IMR-90 (cell line): ENCODE results near the gene ANO4.

Experiments
- CEBPB ChIP-seq: IDR thresholded peaks from 2 replicates; pipeline ENCODE4 v1.6.1; 2012; ENCODE audit warnings: low read depth, low read length, improper control_type of control experiment
- CHD1 ChIP-seq: IDR thresholded peaks from 2 replicates; pipeline ENCODE4 v1.6.1; 2012; ENCODE audit warnings: low read depth, low read length, improper control_type of control experiment
- MAFK ChIP-seq: IDR thresholded peaks from 2 replicates; pipeline ENCODE4 v1.6.1; 2012; ENCODE audit warnings: low read depth, low read length, improper control_type of control experiment
- MAZ ChIP-seq: IDR thresholded peaks from 2 replicates; pipeline ENCODE4 v1.6.1; 2012; ENCODE audit warnings: low read depth, mild to moderate bottlenecking, low read length, improper control_type of control experiment, moderate library complexity, borderline replicate concordance
- MXI1 ChIP-seq: IDR thresholded peaks from 2 replicates; pipeline ENCODE4 v1.6.1; 2012; ENCODE audit warnings: low read depth, mild to moderate bottlenecking, low read length, moderate library complexity, borderline replicate concordance
- POLR2A ChIP-seq: IDR thresholded peaks from 2 replicates; pipeline ENCODE4 v1.6.1; 2012; ENCODE audit warnings: mild to moderate bottlenecking, low read depth, low read length
- RAD21 ChIP-seq: IDR thresholded peaks from 2 replicates; pipeline ENCODE4 v1.6.1; 2012; ENCODE audit warnings: low read length, improper control_type of control experiment
- RCOR1 ChIP-seq: IDR thresholded peaks from 2 replicates; pipeline ENCODE4 v1.6.1; 2012; ENCODE audit warnings: mild to moderate bottlenecking, low read length, improper control_type of control experiment; ENCODE audit not compliant: insufficient replicate concordance
- RFX5 ChIP-seq: IDR thresholded peaks from 2 replicates; pipeline ENCODE4 v1.8.0; 2012; ENCODE audit warnings: low read depth, mild to moderate bottlenecking, low read length, moderate library complexity
- TF ChIP-seq, protein P1 (sequence below): conservative IDR thresholded peaks from 2 replicates; pipeline ENCODE4 v1.5.1; 2012; ENCODE audit warnings: mild to moderate bottlenecking, low read depth, low read length, improper control_type of control experiment
- TF ChIP-seq, protein P2 (sequence below): fragments of 150-350 bp; IDR thresholded peaks from 2 replicates; pipeline ENCODE4 v1.6.1; 2017; ENCODE audit warnings: mild to moderate bottlenecking, antibody characterized with exemption, low read length, low read depth

DNA sequence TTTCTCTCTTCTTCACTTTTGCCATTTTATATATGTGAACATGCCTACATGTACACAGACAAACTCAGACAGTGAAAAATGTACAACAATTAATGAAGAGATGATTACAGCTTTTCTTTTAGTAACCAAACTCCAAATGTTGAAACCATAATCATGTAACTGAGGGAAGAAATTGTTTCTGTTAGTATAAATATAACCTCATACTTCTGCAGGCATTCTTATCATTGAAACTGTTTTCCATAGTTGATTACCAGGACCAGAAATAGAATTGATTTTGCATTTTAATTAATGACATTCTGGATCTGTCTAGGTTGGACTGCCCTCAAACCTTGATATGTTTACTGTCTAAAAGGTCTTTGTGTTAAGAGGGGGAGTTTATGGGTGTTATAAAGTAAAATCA is 3.2 kb downstream of the ANO4 start:
- TF ChIP-seq, protein P1, sequence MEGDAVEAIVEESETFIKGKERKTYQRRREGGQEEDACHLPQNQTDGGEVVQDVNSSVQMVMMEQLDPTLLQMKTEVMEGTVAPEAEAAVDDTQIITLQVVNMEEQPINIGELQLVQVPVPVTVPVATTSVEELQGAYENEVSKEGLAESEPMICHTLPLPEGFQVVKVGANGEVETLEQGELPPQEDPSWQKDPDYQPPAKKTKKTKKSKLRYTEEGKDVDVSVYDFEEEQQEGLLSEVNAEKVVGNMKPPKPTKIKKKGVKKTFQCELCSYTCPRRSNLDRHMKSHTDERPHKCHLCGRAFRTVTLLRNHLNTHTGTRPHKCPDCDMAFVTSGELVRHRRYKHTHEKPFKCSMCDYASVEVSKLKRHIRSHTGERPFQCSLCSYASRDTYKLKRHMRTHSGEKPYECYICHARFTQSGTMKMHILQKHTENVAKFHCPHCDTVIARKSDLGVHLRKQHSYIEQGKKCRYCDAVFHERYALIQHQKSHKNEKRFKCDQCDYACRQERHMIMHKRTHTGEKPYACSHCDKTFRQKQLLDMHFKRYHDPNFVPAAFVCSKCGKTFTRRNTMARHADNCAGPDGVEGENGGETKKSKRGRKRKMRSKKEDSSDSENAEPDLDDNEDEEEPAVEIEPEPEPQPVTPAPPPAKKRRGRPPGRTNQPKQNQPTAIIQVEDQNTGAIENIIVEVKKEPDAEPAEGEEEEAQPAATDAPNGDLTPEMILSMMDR, result no peak
- no peak for TF ChIP-seq RFX5
- TF ChIP-seq MXI1, result no peak
- TF ChIP-seq MAFK, result no peak
- TF ChIP-seq, protein P2, sequence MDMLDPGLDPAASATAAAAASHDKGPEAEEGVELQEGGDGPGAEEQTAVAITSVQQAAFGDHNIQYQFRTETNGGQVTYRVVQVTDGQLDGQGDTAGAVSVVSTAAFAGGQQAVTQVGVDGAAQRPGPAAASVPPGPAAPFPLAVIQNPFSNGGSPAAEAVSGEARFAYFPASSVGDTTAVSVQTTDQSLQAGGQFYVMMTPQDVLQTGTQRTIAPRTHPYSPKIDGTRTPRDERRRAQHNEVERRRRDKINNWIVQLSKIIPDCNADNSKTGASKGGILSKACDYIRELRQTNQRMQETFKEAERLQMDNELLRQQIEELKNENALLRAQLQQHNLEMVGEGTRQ, result no peak
- TF ChIP-seq CEBPB, result no peak
- no peak for TF ChIP-seq POLR2A
- TF ChIP-seq MAZ, result no peak
- TF ChIP-seq RAD21, result no peak
- TF ChIP-seq RCOR1, result no peak
- TF ChIP-seq CHD1, result no peak
